Fibroblast of the conjunctiva (primary cell): ENCODE data around the gene PKHD1.

Experiments used
- DNase-seq: peaks from one replicate; pipeline ENCODE4 v3.0.0-alpha.2; 2010; ENCODE audit warnings: low read depth

The PKHD1 gene

DNA sequence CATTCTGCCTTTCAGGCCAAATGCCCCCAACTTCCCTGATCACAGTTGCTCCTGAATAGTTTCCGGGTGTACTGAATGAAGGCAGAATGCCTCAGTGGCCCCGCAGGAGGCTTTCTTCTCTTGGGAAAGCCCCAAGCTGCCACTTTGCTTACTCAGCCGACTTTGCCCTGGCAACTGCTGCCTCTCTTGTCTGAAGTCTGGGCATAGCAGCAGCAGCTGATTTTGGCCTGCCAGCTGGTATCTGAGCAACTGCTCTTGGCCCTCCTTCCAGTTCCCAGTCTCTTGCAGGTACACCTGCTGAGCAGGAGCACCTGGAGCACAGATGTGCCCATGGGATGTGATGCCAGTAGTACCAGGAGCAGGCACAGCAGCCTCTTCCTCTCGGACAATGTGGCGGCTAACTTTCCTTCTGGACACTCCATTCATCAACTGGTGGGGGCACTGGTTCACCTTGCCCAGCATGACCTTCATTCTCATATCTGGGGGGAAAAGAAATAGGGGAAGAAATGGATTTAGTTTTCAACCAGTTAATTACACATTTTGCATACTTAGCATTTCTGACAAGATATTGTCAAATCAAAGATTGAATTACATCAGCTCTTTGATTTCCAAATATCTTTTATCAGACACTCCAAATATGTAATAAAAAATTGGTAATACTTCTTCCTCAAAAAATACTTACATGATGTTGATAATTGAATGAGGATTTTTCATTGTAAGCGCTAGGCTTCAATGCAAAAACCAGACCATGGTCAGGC is 468.2 kb downstream of the PKHD1 start:
- no peak for DNase-seq

DNA sequence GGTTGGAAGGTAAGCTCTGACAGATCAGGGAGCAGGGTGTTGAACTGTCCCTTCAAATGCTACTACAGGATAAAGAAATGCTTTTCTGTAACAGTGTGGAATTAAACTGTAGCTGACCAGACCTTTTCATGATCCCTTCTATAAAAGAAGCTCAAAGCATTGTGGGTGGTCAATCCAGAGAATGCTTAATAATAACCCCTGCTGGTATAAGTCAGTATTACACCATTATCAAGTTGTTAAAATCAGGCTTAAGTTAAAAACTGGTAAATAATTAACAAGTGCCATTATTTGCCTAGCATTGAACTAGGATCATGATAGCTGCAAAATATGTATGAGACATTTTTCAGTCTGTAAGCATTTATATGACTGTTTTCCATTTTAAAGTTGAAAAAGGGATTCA is 468.9 kb downstream of the PKHD1 start:
- DNase-seq, result no peak

DNA sequence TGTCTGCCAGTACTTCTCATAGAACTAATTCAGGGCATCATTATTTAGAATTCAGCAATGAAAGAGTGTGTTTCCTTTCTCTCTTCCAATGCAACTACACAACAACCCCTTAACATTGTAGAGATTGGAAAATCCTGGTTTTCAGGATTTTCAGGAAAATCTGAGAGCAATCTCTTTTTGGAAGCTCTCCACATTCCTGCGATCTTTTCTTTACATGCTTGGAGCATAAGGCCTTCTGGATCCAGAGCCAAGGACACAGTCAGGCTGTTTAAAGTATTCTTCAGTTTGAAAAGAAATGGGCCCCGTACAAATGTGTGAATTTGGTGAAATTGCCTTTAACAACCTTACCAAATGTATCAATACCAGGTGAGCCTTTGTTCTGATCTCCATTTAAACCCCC is 469.7 kb downstream of the PKHD1 start:
- no peak for DNase-seq

- no peak for DNase-seq
These were observed 471.2 kb downstream of the PKHD1 start for GRCh38 chr6:51616243-51616642.

DNA sequence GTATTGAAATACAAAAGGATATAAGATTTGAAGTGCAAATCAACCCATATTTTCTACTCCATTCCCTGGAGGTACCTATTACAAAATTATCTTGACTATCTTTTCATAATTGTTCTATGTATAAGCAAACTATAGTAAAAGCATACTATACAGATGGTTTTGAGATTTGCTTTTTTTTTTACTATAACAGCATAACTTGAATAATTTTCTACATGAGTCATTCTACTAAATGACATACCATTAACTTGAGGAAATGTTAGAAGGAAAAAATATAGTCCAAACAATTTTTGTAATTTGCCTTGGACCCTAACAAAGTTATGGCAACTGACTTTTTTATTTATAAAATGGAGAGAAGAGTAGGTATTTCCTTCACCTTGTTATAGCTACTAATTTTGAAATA is 472.7 kb downstream of the PKHD1 start:
- no peak for DNase-seq

DNA sequence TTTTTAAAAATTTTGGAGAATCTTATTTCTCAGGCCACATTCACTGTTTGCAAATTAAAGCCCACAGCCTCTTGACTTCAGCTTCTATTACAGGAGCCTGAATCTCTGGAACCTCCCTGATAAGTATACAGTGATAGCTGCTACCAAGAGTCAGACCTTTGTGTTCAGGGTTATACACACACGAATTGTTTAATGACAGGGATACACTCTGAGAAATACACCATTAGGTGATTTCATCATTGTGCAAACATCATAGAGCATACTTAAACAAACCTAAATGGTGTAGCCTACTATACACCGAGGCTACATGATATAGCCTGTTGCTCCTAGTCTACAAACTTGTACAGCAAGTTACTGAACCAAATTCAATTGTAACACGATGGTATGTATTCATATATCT is 473.9 kb downstream of the PKHD1 start:
- no peak for DNase-seq

- no peak for DNase-seq
These were observed 478.5 kb downstream of the PKHD1 start for GRCh38 chr6:51608932-51609331.

- DNase-seq, result no peak
These were observed 479.0 kb downstream of the PKHD1 start for GRCh38 chr6:51608383-51608782.

- DNase-seq, result no peak
These were observed 486.9 kb downstream of the PKHD1 start for GRCh38 chr6:51600514-51600913.

DNA sequence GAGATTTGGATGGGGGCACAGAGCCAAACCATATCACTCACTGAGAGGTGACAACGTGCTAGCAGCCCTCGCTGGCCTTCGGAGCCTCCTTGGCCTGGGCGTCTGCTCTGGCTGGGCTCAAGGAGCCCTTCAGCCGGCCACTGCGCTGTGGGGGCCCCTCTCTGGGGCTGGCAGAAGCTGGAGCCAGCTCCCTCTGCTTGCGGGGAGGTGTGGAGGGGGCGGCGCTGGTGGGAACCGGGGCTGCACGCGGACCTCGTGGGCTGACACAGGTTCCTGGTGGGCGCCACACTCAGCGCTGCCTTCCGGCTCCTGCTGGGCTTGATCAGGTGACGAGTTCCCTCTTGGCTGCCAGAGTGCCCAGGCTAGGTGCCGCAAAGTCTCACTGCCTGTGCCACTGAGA is 489.2 kb downstream of the PKHD1 start:
- DNase-seq, result no peak

- no peak for DNase-seq
These were observed 492.4 kb downstream of the PKHD1 start for GRCh38 chr6:51594981-51595380.

- DNase-seq, result no peak
These were observed 502.1 kb downstream of the PKHD1 start for GRCh38 chr6:51585264-51585663.

GRCh38 chr6:51584163-51584562 is 503.2 kb downstream of the PKHD1 start:
- DNase-seq, result no peak

GRCh38 chr6:51578994-51579393 is 508.4 kb downstream of the PKHD1 start:
- DNase-seq, result no peak

GRCh38 chr6:51578362-51578761 is 509.1 kb downstream of the PKHD1 start:
- no peak for DNase-seq

DNA sequence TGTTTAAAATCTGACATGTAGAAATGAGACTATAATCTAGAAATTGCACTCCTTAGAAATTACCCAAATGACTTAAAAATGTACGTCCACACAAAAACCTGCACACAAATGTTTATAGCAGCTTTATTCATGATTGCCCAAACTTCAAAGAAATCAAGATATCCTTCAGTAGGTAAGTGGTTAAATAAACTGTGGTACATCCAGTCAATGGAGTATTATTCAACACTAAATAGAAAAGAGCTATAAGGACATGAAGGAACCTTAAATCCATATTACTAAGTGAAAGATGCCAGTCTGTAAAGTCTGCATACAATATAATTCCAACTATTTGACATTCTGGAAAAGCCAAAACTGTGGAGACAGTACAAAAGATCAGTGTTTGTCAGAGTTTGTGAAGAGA is 513.4 kb downstream of the PKHD1 start:
- no peak for DNase-seq

DNA sequence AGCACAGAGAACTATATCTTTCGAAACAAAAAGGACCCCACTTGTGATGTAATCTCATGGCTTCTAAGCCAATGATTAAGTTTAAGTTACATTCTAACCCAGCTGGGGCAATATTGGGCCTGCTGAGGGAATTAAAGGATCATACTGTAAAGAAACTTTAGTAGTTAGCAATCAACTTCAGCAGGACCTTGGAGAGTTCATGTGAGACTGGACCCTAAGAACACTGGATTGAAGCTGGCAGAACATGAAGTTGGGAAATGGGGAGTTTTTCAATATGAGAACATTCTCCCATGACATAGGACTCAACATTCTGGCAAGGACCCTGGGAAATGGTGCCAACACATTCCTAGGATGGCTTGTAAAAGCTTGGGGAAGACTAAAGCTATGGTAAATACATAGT is 516.2 kb downstream of the PKHD1 start:
- DNase-seq, result no peak

GRCh38 chr6:51570168-51570921 is 517.1 kb downstream of the PKHD1 start:
- DNase-seq, result no peak

DNA sequence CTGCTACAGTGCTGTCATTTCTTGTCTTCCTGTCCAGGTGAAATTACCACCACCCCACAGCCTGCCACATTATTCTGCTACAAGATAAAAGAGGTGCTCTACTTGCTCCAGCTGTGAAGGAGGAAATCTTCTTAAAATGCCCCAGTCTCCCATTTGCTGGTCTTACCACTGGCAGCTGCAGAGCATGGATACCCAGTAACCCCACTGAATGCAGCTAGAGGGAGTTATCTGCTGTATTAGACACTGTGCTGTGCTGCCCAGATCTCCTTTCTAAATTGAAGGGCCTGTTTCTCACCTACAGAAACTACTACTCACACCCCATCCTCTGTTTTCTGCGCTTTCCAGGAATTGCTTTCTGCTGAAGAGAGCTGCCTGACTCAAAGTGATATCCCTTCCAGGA is 517.8 kb downstream of the PKHD1 start:
- DNase-seq, result no peak

- DNase-seq, result no peak
These were observed 518.6 kb downstream of the PKHD1 start for GRCh38 chr6:51568771-51569170.

GRCh38 chr6:51565472-51565871 is 521.9 kb downstream of the PKHD1 start:
- no peak for DNase-seq
